Nephron (organoid): ENCODE data around the gene RAD52.
"Not testable (repeated sequence)": the region's sequence is repeated elsewhere in the genome, so short reads cannot be mapped to it uniquely, and the experiment has no call there.

ENCODE experiments used
- H3K27ac Mint-ChIP-seq, 3 experiments: 2 replicates each; pipeline ENCODE4 v1.8.0; 2020; ENCODE audit warnings: mixed read lengths in 3 of 3, mild to moderate bottlenecking in 2 of 3, moderate library complexity in 1 of 3
- H3K27me3 Mint-ChIP-seq: 2 replicates; pipeline ENCODE4 v1.8.0; 2021; ENCODE audit warnings: low read depth, mild to moderate bottlenecking, moderate library complexity, mixed read lengths
- H3K36me3 Mint-ChIP-seq: 2 replicates; pipeline ENCODE4 v1.8.0; 2020; ENCODE audit warnings: low read depth, mixed read lengths
- H3K4me1 Mint-ChIP-seq: 2 replicates; pipeline ENCODE4 v1.8.0; 2020; ENCODE audit warnings: mixed read lengths
- H3K4me3 Mint-ChIP-seq, 3 experiments: 2 replicates each; pipeline ENCODE4 v1.8.0; 2020; ENCODE audit warnings: mild to moderate bottlenecking in 3 of 3, mixed read lengths in 3 of 3, moderate library complexity in 2 of 3
- H3K9me3 Mint-ChIP-seq: 2 replicates; pipeline ENCODE4 v1.8.0; 2020; ENCODE audit warnings: mixed read lengths
- TF ChIP-seq, protein P1 (sequence below), 3 experiments: fragments of 200-600 bp; sonication (generic); IDR thresholded peaks; one replicate each; pipeline ENCODE4 v1.5.0; 2021; ENCODE audit warnings: antibody characterized with exemption in 3 of 3; ENCODE audit not compliant: unreplicated experiment in 3 of 3

RAD52 gene

GRCh38 chr12:946212-946611 lies 3.3 kb downstream of the RAD52 start:
- Mint-ChIP-seq H3K4me3 (peak overlapping the region; percentile 69 to 84 (median 80)), H3K27me3 (no peaks in the 10 kb centered on the region), H3K36me3 (peaks cover 22% of the 10 kb centered on the region), H3K9me3 (no peaks in the 10 kb centered on the region), H3K4me1 (peaks cover 36% of the 10 kb centered on the region), H3K27ac (peak overlapping the region; percentile 58 to 89 (median 71))
- TF ChIP-seq, protein P1, sequence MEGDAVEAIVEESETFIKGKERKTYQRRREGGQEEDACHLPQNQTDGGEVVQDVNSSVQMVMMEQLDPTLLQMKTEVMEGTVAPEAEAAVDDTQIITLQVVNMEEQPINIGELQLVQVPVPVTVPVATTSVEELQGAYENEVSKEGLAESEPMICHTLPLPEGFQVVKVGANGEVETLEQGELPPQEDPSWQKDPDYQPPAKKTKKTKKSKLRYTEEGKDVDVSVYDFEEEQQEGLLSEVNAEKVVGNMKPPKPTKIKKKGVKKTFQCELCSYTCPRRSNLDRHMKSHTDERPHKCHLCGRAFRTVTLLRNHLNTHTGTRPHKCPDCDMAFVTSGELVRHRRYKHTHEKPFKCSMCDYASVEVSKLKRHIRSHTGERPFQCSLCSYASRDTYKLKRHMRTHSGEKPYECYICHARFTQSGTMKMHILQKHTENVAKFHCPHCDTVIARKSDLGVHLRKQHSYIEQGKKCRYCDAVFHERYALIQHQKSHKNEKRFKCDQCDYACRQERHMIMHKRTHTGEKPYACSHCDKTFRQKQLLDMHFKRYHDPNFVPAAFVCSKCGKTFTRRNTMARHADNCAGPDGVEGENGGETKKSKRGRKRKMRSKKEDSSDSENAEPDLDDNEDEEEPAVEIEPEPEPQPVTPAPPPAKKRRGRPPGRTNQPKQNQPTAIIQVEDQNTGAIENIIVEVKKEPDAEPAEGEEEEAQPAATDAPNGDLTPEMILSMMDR (IDR thresholded peaks at IDR 0.05; ENCODE audit: unreplicated experiment in 3 of 3) = no peak

GRCh38 chr12:944211-944610 lies 5.3 kb downstream of the RAD52 start:
- peaks cover 40% of the 10 kb centered on the region for H3K36me3 Mint-ChIP-seq
- TF ChIP-seq, protein P1 (IDR thresholded peaks at IDR 0.05; ENCODE audit: unreplicated experiment in 3 of 3) = no peak
- peak overlapping the region; percentile 43 to 66 (median 46) for H3K27ac Mint-ChIP-seq

GRCh38 chr12:943051-943450 lies 6.4 kb downstream of the RAD52 start:
- H3K4me1 Mint-ChIP-seq = peaks cover 28% of the 10 kb centered on the region
- H3K36me3 Mint-ChIP-seq = peaks cover 48% of the 10 kb centered on the region
- TF ChIP-seq, protein P1 (IDR thresholded peaks at IDR 0.05; ENCODE audit: unreplicated experiment in 3 of 3) = no peak
- H3K27me3 Mint-ChIP-seq = no peaks in the 10 kb centered on the region
- peak overlapping the region in 2 of 3 experiments; percentile 46 to 66 for H3K27ac Mint-ChIP-seq
- peak overlapping the region in 1 of 3 experiments; percentile 26 for H3K4me3 Mint-ChIP-seq
- H3K9me3 Mint-ChIP-seq = no peaks in the 10 kb centered on the region

More at GRCh38 chr12:944211-944610, 5.3 kb downstream of the RAD52 start:
- no peaks in the 10 kb centered on the region for H3K9me3 Mint-ChIP-seq
- peaks cover 35% of the 10 kb centered on the region for H3K4me1 Mint-ChIP-seq
- H3K4me3 Mint-ChIP-seq = peak overlapping the region in 2 of 3 experiments; percentile 18 to 34
- no peaks in the 10 kb centered on the region for H3K27me3 Mint-ChIP-seq

GRCh38 chr12:938810-939209 lies 10.7 kb downstream of the RAD52 start:
- no peak overlapping the region for H3K4me3 Mint-ChIP-seq
- peaks cover 52% of the 10 kb centered on the region for H3K36me3 Mint-ChIP-seq
- peaks cover 5% of the 10 kb centered on the region for H3K4me1 Mint-ChIP-seq
- peak overlapping the region in 1 of 3 experiments; percentile 15 for H3K27ac Mint-ChIP-seq
- TF ChIP-seq, protein P1 (IDR thresholded peaks at IDR 0.05; ENCODE audit: unreplicated experiment in 3 of 3) = no peak
- no peaks in the 10 kb centered on the region for H3K27me3 Mint-ChIP-seq
- no peaks in the 10 kb centered on the region for H3K9me3 Mint-ChIP-seq

GRCh38 chr12:936377-937345 lies 12.8 kb downstream of the RAD52 start:
- Mint-ChIP-seq H3K9me3 (no peaks in the 10 kb centered on the region), H3K36me3 (peaks cover 49% of the 10 kb centered on the region), H3K27ac (no peak overlapping the region), H3K4me3 (no peak overlapping the region), H3K27me3 (no peaks in the 10 kb centered on the region), H3K4me1 (no peaks in the 10 kb centered on the region)
- TF ChIP-seq, protein P1 (IDR thresholded peaks at IDR 0.05; ENCODE audit: unreplicated experiment in 3 of 3) = no peak

DNA sequence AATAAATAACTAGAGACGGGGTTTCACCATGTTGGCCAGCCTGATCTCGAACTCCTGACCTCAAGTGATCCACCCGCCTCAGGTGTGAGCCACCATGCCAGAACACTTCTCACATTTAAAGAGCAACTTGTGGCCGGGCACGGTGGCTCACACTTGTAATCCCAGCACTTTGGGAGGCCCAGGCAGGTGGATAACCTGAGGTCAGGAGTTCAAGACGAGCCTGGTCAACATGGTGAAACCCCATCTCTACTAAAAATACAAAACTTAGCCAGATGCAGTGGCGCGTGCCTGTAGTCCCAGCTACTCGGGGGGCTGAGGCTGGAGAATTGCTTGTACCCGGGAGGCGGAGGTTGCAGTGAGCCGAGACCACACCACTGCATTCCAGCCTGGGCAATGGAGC lies 13.6 kb downstream of the RAD52 start:
- H3K4me1 Mint-ChIP-seq, H3K27ac Mint-ChIP-seq, H3K9me3 Mint-ChIP-seq, H3K4me3 Mint-ChIP-seq, H3K27me3 Mint-ChIP-seq: not testable (repeated sequence)
- peaks cover 55% of the 10 kb centered on the region for H3K36me3 Mint-ChIP-seq
